Transverse colon (tissue), 3 donors: Measurements from ENCODE around the gene TIGAR.

Experiments
- CTCF ChIP-seq, 5 experiments: fragments of 200-600 bp in 3 of 5; fragments of 450-650 bp in 2 of 5; sonication (generic) in 3 of 5; IDR thresholded peaks; 1 replicate in 2 of 5; 2 replicates in 3 of 5; pipeline ENCODE4 v1.5.1; 2016 to 2017; ENCODE audit warnings: antibody characterized with exemption in 5 of 5, inconsistent platforms in 3 of 5, mild to moderate bottlenecking in 2 of 5, moderate library complexity in 1 of 5
- EP300 ChIP-seq: sonication (generic); formaldehyde crosslinking; IDR thresholded peaks from one replicate; pipeline ENCODE4 v1.6.1; 2017; ENCODE audit warnings: antibody characterized with exemption, low read depth
- POLR2A ChIP-seq: fragments of 450-650 bp; IDR thresholded peaks from one replicate; pipeline ENCODE4 v1.6.1; 2016; ENCODE audit warnings: antibody characterized with exemption, mild to moderate bottlenecking, moderate library complexity

GRCh38 chr12:4370265-4370664, 49.3 kb downstream of the TIGAR start:
- TF ChIP-seq EP300 = no peak
- TF ChIP-seq CTCF (IDR thresholded peaks at IDR 0.05) = no peak
- TF ChIP-seq POLR2A = no peak
